ENCODE measurements around the gene CRY2. TPM values are rescaled to one million over a fixed set of nuclear protein-coding genes. Genes with fewer than 3 reads are reported as not detected.

The CRY2 gene
- total and polyA plus RNA-seq, 2 of the 8 experiments (the other 6 are each of a cell fraction or from before 2014, with no cell fraction given), result 8.0 to 9.4 TPM

DNA sequence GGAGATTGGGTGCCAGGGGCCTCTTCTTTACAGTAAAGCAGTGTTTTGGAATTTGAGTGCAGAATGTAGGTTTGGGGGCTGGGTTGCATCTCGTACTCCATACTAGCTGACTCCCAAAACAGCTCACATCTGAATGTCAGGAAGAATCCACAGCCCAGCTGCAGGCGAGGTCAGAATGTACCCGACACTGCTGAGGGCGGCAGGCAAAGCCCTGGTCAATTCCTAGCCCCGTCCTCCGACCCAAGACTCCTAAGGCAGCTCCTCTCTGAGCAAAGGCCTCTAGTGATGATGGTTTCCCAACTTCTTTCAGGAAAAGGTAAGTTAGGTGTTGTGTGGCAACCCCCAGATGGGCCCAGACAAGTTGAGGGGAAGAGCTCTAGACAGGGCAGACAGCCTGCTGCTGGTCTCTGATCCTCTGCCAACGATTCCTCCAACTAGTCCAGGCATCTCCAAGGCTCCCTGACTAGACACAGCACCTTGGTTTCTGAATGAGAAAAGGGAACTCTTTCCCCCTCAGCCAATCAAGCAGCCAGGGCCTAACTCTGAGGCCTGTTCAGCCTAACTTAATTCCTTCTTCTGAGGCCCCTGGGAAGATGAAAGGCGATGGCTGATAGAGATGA, 83.8 kb downstream of the CRY2 start:
- Histone ChIP-seq H3K27me3 (replicated peaks in 1 of 4; ENCODE audit: control insufficient read depth in 3 of 4, extremely low read depth in 1 of 4, insufficient read depth in 3 of 4, low read length in 3 of 4) (no peaks in the 10 kb centered on the region), H3K23ac (ENCODE audit: insufficient read length) (no peak overlapping the region), H3K79me2 (ENCODE audit: control insufficient read depth in 1 of 2, insufficient read depth in 2 of 2, low read length in 2 of 2) (no peaks in the 10 kb centered on the region), H3K4ac (replicated peaks; ENCODE audit: insufficient read length, low read depth, low read length) (no peak overlapping the region), H3K36me3 (ENCODE audit: control insufficient read depth in 2 of 4, insufficient read depth in 4 of 4, low read length in 3 of 4) (peaks cover 9 to 46% (median 32%) of the 10 kb centered on the region in 4 experiments), H3K9ac (replicated peaks in 1 of 4; ENCODE audit: extremely low read depth in 1 of 4, low read depth in 3 of 4, low read length in 3 of 4) (no peak overlapping the region), H3K4me1 (replicated peaks in 1 of 4; ENCODE audit: control insufficient read depth in 3 of 4, insufficient read depth in 4 of 4, low read length in 3 of 4) (no peaks in the 10 kb centered on the region), H4K20me1 (replicated peaks in 1 of 2; ENCODE audit: control insufficient read depth in 1 of 2, insufficient read depth in 2 of 2, low read length in 2 of 2) (peaks cover 0 to 11% of the 10 kb centered on the region in 2 experiments), H3K23me2 (ENCODE audit: low read depth, low read length) (no peaks in the 10 kb centered on the region), H3K27ac (ENCODE audit: low read depth, low read length) (no peak overlapping the region), H4K8ac (ENCODE audit: extremely low read depth, insufficient read depth, low read length) (no peak overlapping the region), H4K5ac (ENCODE audit: insufficient read length, low read depth, low read length) (no peak overlapping the region), H3K79me1 (ENCODE audit: low read depth, low read length) (peaks cover 2% of the 10 kb centered on the region), H3K14ac (ENCODE audit: insufficient read length) (no peak overlapping the region), H2AFZ (ENCODE audit: low read length) (no peak overlapping the region), H4K91ac (replicated peaks; ENCODE audit: insufficient read length, low read length) (no peak overlapping the region), H2BK12ac (ENCODE audit: low read depth, low read length) (no peak overlapping the region), H2BK20ac (ENCODE audit: low read length) (no peak overlapping the region), H3K9me3 (ENCODE audit: insufficient read depth in 2 of 2, low read depth in 1 of 2, low read length in 1 of 2) (no peaks in the 10 kb centered on the region), H2BK15ac (ENCODE audit: low read length) (no peak overlapping the region), H3K18ac (ENCODE audit: extremely low read depth, low read length) (no peak overlapping the region; the same call in 1 of the 2 replicates), H3K56ac (replicated peaks; ENCODE audit: insufficient read length, low read depth, low read length) (no peak overlapping the region), H3K4me3 (ENCODE audit: extremely low read depth in 1 of 4, insufficient read depth in 2 of 4, low read depth in 3 of 4, low read length in 4 of 4) (no peak overlapping the region), H2AK5ac (ENCODE audit: low read depth, low read length) (no peak overlapping the region), H3K4me2 (ENCODE audit: insufficient read depth in 1 of 2, low read depth in 2 of 2, low read length in 2 of 2) (no peak overlapping the region), H2BK5ac (ENCODE audit: low read depth, low read length) (no peak overlapping the region), H2BK120ac (replicated peaks; ENCODE audit: low read depth, low read length) (no peak overlapping the region)
- DNase-seq (ENCODE audit: low read depth in 1 of 2, low spot score in 2 of 2), result no peak
- CTCF ChIA-PET (ENCODE audit: partially characterized antibody), result interaction anchor here (0.7 to 2.1 kb wide), 13 partner anchors 8 to 185 kb away, joined by 3 to 11 read pairs (median 4); no protein-coding TSS in a partner anchor
- POLR2A ChIA-PET (ENCODE audit: partially characterized antibody), result interaction anchor here (0.8 to 13.6 kb wide), 9 partner anchors 7 to 413 kb away, joined by 3 to 115 read pairs (median 4); partner anchors contain the start of genes LARGE2 and PEX16
- WGBS, 2 experiments (ENCODE audit: extremely low coverage in 1 of 2, insufficient coverage in 1 of 2, insufficient read length in 1 of 2, insufficient replicate concordance in 2 of 2, low coverage in 1 of 2, low lambda C conversion rate in 2 of 2, missing lambda C conversion rate in 1 of 2), result 95% methylated on average over 8 of the region's 8 CpGs; no CpG with 5 or more reads in 1 of the 2 experiments
- FAIRE-seq, result no peak
- TF ChIP-seq EGR1 (IDR thresholded peaks at IDR 0.05; ENCODE audit: borderline replicate concordance, low read depth, low read length) (no peak), NRF1 (IDR thresholded peaks at IDR 0.05; ENCODE audit: low read depth, low read length) (no peak), HDAC6 (IDR thresholded peaks at IDR 0.05; ENCODE audit: low read depth, low read length) (no peak), POLR2A (IDR thresholded peaks at IDR 0.05; ENCODE audit: control extremely low read depth in 1 of 2, low read depth in 2 of 2, low read length in 2 of 2) (no peak), RXRA (IDR thresholded peaks at IDR 0.05; ENCODE audit: insufficient read depth, low read depth, low read length) (no peak), KDM5A (IDR thresholded peaks at IDR 0.05; ENCODE audit: low read length) (no peak), CEBPB (IDR thresholded peaks at IDR 0.05; ENCODE audit: low read depth, low read length) (no peak), RFX5 (IDR thresholded peaks at IDR 0.05; ENCODE audit: borderline replicate concordance, low read depth, low read length) (no peak), JUND (IDR thresholded peaks at IDR 0.05; ENCODE audit: low read length) (no peak), TCF12 (IDR thresholded peaks at IDR 0.05; ENCODE audit: low read depth, low read length) (no peak), CBX8 (IDR thresholded peaks at IDR 0.05; ENCODE audit: borderline replicate concordance, low read depth, low read length) (no peak), BCL11A (IDR thresholded peaks at IDR 0.05; ENCODE audit: low read depth in 2 of 2, low read length in 2 of 2) (no peak), SP4 (IDR thresholded peaks at IDR 0.05; ENCODE audit: low read length) (no peak), SRF (IDR thresholded peaks at IDR 0.05; ENCODE audit: low read depth, low read length) (no peak), POLR2AphosphoS5 (IDR thresholded peaks at IDR 0.05; ENCODE audit: low read depth, low read length) (no peak), CBX5 (IDR thresholded peaks at IDR 0.05; ENCODE audit: low read depth, low read length) (no peak)

All from H1 (cell line).